ENCODE measurements around the gene ATRN. TPM values are rescaled to one million over a fixed set of nuclear protein-coding genes. Genes with fewer than 3 reads are reported as not detected.

ATRN gene
- total RNA-seq, 2 experiments from 2014 or later = 0.09 to 4.5 TPM

Small RNA genes within 50 kb of the gene (small RNA-seq; reads per million reads assigned to genes)
- gene AL353193.1 = not detected

Other genes with a start within 250 kb of the ATRN start
- gene SLC4A11, start 231.8 kb upstream of the ATRN start, total RNA-seq (2014; rRNA removed; shearing (Covaris generic)) = 4.2 and 4.4 TPM in 2 replicates
- 26.9 and 27.5 TPM in 2 replicates for gene SLC4A11, start 231.8 kb upstream of the ATRN start, total RNA-seq (2022)
- gene DNAAF9, start 63.3 kb upstream of the ATRN start, total RNA-seq (2014; rRNA removed; shearing (Covaris generic)) = not detected in 2 replicates
- 0.23 and 0.33 TPM in 2 replicates for gene DNAAF9, start 63.3 kb upstream of the ATRN start, total RNA-seq (2022)
- not detected in 2 replicates for gene GFRA4, start 192.4 kb downstream of the ATRN start, total RNA-seq (2014; rRNA removed; shearing (Covaris generic))
- gene GFRA4, start 192.4 kb downstream of the ATRN start, total RNA-seq (2022) = not detected in 2 replicates
- not detected in 2 replicates for gene ADAM33, start 211.0 kb downstream of the ATRN start, total RNA-seq (2014; rRNA removed; shearing (Covaris generic))
- gene ADAM33, start 211.0 kb downstream of the ATRN start, total RNA-seq (2022) = not detected in 2 replicates
- gene SIGLEC1, start 241.6 kb downstream of the ATRN start, total RNA-seq (2014; rRNA removed; shearing (Covaris generic)) = not detected in 2 replicates
- 0.11 TPM in 1 of 2 replicates, not detected in the other for gene SIGLEC1, start 241.6 kb downstream of the ATRN start, total RNA-seq (2022)

Measured in OCI-LY7 (cell line).